Neural progenitor cell (in vitro differentiated cells): ENCODE data around the gene SPRED1. TPM values are rescaled to one million over a fixed set of nuclear protein-coding genes. Genes with fewer than 3 reads are reported as not detected.

Experiments used
- DNase-seq: peaks from one replicate; pipeline ENCODE4 v3.0.0-alpha.2; 2016; ENCODE audit warnings: low spot score
- H2AFZ ChIP-seq: fragments of 200-600 bp; sonication (generic); replicated peaks from 2 replicates; pipeline ENCODE4 v1.6.1; 2016; ENCODE audit warnings: antibody characterized with exemption
- H3F3A ChIP-seq: fragments of 200-600 bp; sonication (generic); 2 replicates; pipeline ENCODE4 v1.6.1; 2016; ENCODE audit warnings: antibody characterized with exemption, low read depth
- H3K27ac ChIP-seq: fragments of 200-600 bp; sonication (generic); 2 replicates; pipeline ENCODE4 v1.5.1; 2016; ENCODE audit warnings: mild to moderate bottlenecking
- H3K27me3 ChIP-seq: fragments of 200-600 bp; sonication (generic); 2 replicates; pipeline ENCODE4 v1.6.1; 2016; ENCODE audit warnings: mild to moderate bottlenecking, moderate library complexity
- H3K36me3 ChIP-seq: fragments of 200-600 bp; sonication (generic); 2 replicates; pipeline ENCODE4 v1.5.1; 2016
- H3K4me1 ChIP-seq: fragments of 200-600 bp; sonication (generic); 2 replicates; pipeline ENCODE4 v1.6.1; 2016; ENCODE audit warnings: mixed run types
- H3K4me2 ChIP-seq: fragments of 200-600 bp; sonication (generic); 2 replicates; pipeline ENCODE4 v1.6.1; 2016
- H3K4me3 ChIP-seq: fragments of 200-600 bp; sonication (generic); 2 replicates; pipeline ENCODE4 v1.5.1; 2016
- H3K79me2 ChIP-seq: fragments of 200-600 bp; sonication (generic); 2 replicates; pipeline ENCODE4 v1.6.1; 2016; ENCODE audit warnings: low read depth
- H3K9ac ChIP-seq: fragments of 200-600 bp; sonication (generic); 2 replicates; pipeline ENCODE4 v1.6.1; 2016
- H3K9me3 ChIP-seq: fragments of 200-600 bp; sonication (generic); 2 replicates; pipeline ENCODE4 v1.5.1; 2016; ENCODE audit warnings: low read depth
- H4K20me1 ChIP-seq: fragments of 200-600 bp; sonication (generic); 2 replicates; pipeline ENCODE4 v1.6.1; 2016; ENCODE audit warnings: low read depth
- H3K27ac Mint-ChIP-seq: 3 replicates; pipeline ENCODE4 v1.8.0; 2021; ENCODE audit warnings: mixed read lengths
- H3K27me3 Mint-ChIP-seq: 2 replicates; pipeline ENCODE4 v1.8.0; 2022; ENCODE audit warnings: low read depth, mild to moderate bottlenecking, inconsistent platforms, moderate library complexity, mixed read lengths; ENCODE audit not compliant: insufficient read depth
- H3K36me3 Mint-ChIP-seq: 3 replicates; pipeline ENCODE4 v1.8.0; 2021; ENCODE audit warnings: mixed read lengths
- H3K4me1 Mint-ChIP-seq: 3 replicates; pipeline ENCODE4 v1.8.0; 2021; ENCODE audit warnings: mixed read lengths
- H3K4me3 Mint-ChIP-seq: 3 replicates; pipeline ENCODE4 v1.8.0; 2021; ENCODE audit warnings: mild to moderate bottlenecking, moderate library complexity, mixed read lengths
- H3K9me3 Mint-ChIP-seq: 3 replicates; pipeline ENCODE4 v1.8.0; 2020; ENCODE audit warnings: mixed read lengths
- EZH2 ChIP-seq: fragments of 200-600 bp; sonication (generic); IDR thresholded peaks from 2 replicates; pipeline ENCODE4 v1.6.1; 2017; ENCODE audit warnings: antibody characterized with exemption, mild to moderate bottlenecking, moderate library complexity
- EZH2phosphoT487 ChIP-seq: fragments of 200-600 bp; sonication (generic); IDR thresholded peaks from 2 replicates; pipeline ENCODE4 v1.6.1; 2017; ENCODE audit warnings: antibody characterized with exemption
- total RNA-seq: library from RNA; depleted of rRNA; stranded (reverse); fragments of >200 nt; gene quantifications from 2 replicates; pipeline ENCODE4 v1.2.3, GENCODE V29; 2015; ENCODE audit warnings: low replicate concordance
- TF ChIP-seq, protein P1 (sequence below): fragments of 200-600 bp; sonication (generic); IDR thresholded peaks from 2 replicates; pipeline ENCODE4 v1.5.1; 2017; ENCODE audit warnings: antibody characterized with exemption, mild to moderate bottlenecking

Gene SPRED1
- total RNA-seq, 1 donor from 2014 or later, result 49.3 TPM

DNA sequence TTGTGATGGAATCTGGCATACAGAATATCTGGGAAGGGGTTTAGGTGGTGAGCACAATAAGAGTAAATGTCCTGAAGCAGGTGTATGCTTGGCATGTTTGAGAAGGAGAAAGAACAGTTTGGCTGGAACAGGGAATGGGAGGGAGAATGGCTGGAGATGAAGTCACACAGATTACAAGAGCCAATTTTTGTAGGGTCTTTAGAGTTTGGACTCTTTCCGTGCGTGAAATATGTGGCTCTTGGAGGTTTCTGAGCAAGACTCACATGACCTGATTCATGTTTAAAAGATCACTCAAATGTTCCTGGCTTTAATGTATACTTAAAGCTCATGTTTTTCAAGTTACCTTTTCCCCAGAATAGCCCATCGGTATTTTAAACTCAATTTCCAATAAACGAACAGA is 32.8 kb downstream of the SPRED1 start:
- Mint-ChIP-seq H3K4me1 (no peaks in the 10 kb centered on the region), H3K27ac (no peak overlapping the region), H3K4me3 (no peak overlapping the region), H3K27me3 (no peaks in the 10 kb centered on the region), H3K9me3 (peaks cover 75% of the 10 kb centered on the region), H3K36me3 (peaks cover 73% of the 10 kb centered on the region)
- Histone ChIP-seq H3K79me2 (peaks cover 100% of the 10 kb centered on the region), H4K20me1 (peaks cover 61% of the 10 kb centered on the region), H3K9me3 (peaks cover 5% of the 10 kb centered on the region), H3K27me3 (no peaks in the 10 kb centered on the region), H3F3A (no peaks in the 10 kb centered on the region), H3K4me1 (no peaks in the 10 kb centered on the region), H2AFZ (no peak overlapping the region), H3K4me3 (no peak overlapping the region), H3K4me2 (no peak overlapping the region), H3K9ac (no peak overlapping the region), H3K27ac (no peak overlapping the region), H3K36me3 (peaks cover 17% of the 10 kb centered on the region)
- TF ChIP-seq EZH2, result no peak
- TF ChIP-seq, protein P1, sequence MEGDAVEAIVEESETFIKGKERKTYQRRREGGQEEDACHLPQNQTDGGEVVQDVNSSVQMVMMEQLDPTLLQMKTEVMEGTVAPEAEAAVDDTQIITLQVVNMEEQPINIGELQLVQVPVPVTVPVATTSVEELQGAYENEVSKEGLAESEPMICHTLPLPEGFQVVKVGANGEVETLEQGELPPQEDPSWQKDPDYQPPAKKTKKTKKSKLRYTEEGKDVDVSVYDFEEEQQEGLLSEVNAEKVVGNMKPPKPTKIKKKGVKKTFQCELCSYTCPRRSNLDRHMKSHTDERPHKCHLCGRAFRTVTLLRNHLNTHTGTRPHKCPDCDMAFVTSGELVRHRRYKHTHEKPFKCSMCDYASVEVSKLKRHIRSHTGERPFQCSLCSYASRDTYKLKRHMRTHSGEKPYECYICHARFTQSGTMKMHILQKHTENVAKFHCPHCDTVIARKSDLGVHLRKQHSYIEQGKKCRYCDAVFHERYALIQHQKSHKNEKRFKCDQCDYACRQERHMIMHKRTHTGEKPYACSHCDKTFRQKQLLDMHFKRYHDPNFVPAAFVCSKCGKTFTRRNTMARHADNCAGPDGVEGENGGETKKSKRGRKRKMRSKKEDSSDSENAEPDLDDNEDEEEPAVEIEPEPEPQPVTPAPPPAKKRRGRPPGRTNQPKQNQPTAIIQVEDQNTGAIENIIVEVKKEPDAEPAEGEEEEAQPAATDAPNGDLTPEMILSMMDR, result no peak
- no peak for TF ChIP-seq EZH2phosphoT487
- no peak for DNase-seq

DNA sequence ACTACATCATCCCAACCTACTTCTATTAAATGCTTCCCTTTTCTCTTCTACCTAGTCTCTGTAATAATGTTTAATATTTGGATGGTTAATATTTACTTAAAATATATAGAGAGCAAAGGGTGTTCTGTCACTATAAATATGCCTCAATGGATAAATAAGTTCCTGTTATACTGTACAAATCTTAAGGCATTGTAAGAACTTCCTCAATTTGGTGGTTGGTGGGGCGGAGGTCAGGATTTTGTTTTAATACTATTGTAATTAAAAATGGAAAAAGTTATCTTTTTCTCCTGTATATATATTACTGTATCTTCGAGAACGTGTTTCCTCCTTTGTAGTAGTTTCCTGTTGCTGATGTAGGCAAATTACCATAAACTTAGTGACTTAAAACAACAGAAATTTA is 41.5 kb downstream of the SPRED1 start:
- no peak overlapping the region for H3K27ac ChIP-seq
- H3K4me1 ChIP-seq, result no peaks in the 10 kb centered on the region
- no peak overlapping the region for H3K4me3 ChIP-seq
- peaks cover 57% of the 10 kb centered on the region for H4K20me1 ChIP-seq
- no peaks in the 10 kb centered on the region for H3K9me3 ChIP-seq
- H3K9ac ChIP-seq, result no peak overlapping the region
- H2AFZ ChIP-seq, result no peak overlapping the region
- TF ChIP-seq EZH2phosphoT487 (no peak), EZH2 (no peak)
- TF ChIP-seq, protein P1, result no peak
- H3K4me1 Mint-ChIP-seq, result no peaks in the 10 kb centered on the region
- H3K4me2 ChIP-seq, result no peak overlapping the region
- peaks cover 12% of the 10 kb centered on the region for H3K36me3 ChIP-seq
- no peaks in the 10 kb centered on the region for H3F3A ChIP-seq
- no peak for DNase-seq
- H3K36me3 Mint-ChIP-seq, result peaks cover 77% of the 10 kb centered on the region
- H3K79me2 ChIP-seq, result peaks cover 100% of the 10 kb centered on the region
- H3K27me3 ChIP-seq, result no peaks in the 10 kb centered on the region
- no peaks in the 10 kb centered on the region for H3K27me3 Mint-ChIP-seq
- H3K9me3 Mint-ChIP-seq, result peaks cover 54% of the 10 kb centered on the region
- no peak overlapping the region for H3K4me3 Mint-ChIP-seq
- no peak overlapping the region for H3K27ac Mint-ChIP-seq

DNA sequence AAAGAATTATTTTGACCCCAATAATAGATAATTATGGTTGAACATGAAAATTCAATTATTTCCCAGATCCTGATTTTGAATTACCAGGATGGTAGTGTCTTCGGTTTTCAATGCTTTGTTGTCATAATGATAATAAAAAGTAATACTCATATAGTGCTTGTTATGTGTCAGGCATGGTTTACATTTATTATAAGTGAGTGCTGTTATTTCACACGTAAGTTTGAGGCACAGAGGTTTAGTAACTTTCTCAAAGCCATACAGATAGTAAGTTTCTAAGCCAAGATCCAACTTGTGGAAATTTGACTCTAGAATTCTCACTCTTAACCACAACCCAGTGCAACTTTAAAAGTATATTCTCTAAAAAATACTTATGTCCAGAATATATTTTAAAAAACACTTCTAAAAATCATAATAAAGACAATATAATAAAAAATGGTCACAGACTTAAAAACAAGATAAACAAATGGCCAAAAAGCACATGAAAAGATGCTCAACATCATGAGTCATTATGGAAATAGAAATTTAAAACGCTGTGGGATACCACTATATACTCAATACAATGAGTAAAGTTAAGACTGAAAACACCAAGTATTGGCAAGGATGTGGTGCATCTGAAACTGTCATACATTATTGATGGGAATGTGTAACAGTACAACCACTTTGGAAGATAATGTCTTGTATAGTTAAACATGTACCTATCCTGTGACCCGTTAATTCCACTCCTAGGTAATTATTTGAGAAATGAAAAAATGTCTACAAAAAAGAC is 45.2 kb downstream of the SPRED1 start:
- H3K36me3 Mint-ChIP-seq, result peaks cover 70% of the 10 kb centered on the region
- H3K27me3 ChIP-seq, result no peaks in the 10 kb centered on the region
- H3K4me1 Mint-ChIP-seq, result peaks cover 16% of the 10 kb centered on the region
- H2AFZ ChIP-seq, result no peak overlapping the region
- no peak overlapping the region for H3K9ac ChIP-seq
- no peak overlapping the region for H3K4me3 ChIP-seq
- no peak for DNase-seq
- peaks cover 22% of the 10 kb centered on the region for H3K9me3 Mint-ChIP-seq
- H3K4me1 ChIP-seq, result no peaks in the 10 kb centered on the region
- H3K79me2 ChIP-seq, result peaks cover 90% of the 10 kb centered on the region
- TF ChIP-seq, protein P1, result no peak
- TF ChIP-seq EZH2, result no peak
- no peak for TF ChIP-seq EZH2phosphoT487
- no peak overlapping the region for H3K4me2 ChIP-seq
- H3F3A ChIP-seq, result no peaks in the 10 kb centered on the region
- H3K9me3 ChIP-seq, result no peaks in the 10 kb centered on the region
- no peaks in the 10 kb centered on the region for H3K27me3 Mint-ChIP-seq
- no peak overlapping the region for H3K27ac ChIP-seq
- H3K27ac Mint-ChIP-seq, result no peak overlapping the region
- H4K20me1 ChIP-seq, result peaks cover 60% of the 10 kb centered on the region
- H3K4me3 Mint-ChIP-seq, result no peak overlapping the region
- peaks cover 8% of the 10 kb centered on the region for H3K36me3 ChIP-seq
